PC-9 (cell line): ENCODE data around the gene PNP. TPM values are rescaled to one million over a fixed set of nuclear protein-coding genes. Genes with fewer than 3 reads are reported as not detected.

Experiments used
- BruUV-seq: library from RNA; stranded (reverse); fragments of 400-500 nt; replicated peaks from 2 replicates; lab custom pipeline; 2021; lab: Mats Ljungman, UMichigan
- CTCF ChIA-PET: fragments of 300-600 bp; sonication (Branson Sonifier 250); formaldehyde crosslinking; loops from one replicate; lab custom pipeline; 2022; ENCODE audit warnings: antibody characterized with exemption; lab: Charles Lee
- POLR2A ChIA-PET: fragments of 300-600 bp; sonication (Branson Sonifier 250); formaldehyde crosslinking; loops from one replicate; lab custom pipeline; 2022; ENCODE audit warnings: antibody characterized with exemption; ENCODE audit not compliant: unreplicated experiment; lab: Charles Lee
- DNase-seq, 2 experiments: peaks; one replicate each; pipeline versions ENCODE4 v3.0.0 to v3.0.0-alpha.2; 2015 to 2022; ENCODE audit warnings: mixed read lengths in 1 of 2
- H2AFZ ChIP-seq: fragments of 200-600 bp; sonication (generic); 2 replicates; pipeline ENCODE4 v1.8.1; 2017; ENCODE audit warnings: antibody characterized with exemption
- H3F3A ChIP-seq: fragments of 200-600 bp; sonication (generic); 2 replicates; pipeline ENCODE4 v1.8.1; 2017; ENCODE audit warnings: antibody characterized with exemption, mild to moderate bottlenecking, low read depth; ENCODE audit not compliant: insufficient read depth
- H3K27ac ChIP-seq: fragments of 200-600 bp; sonication (generic); 2 replicates; pipeline ENCODE4 v1.6.1; 2016; ENCODE audit warnings: mixed run types
- H3K27me3 ChIP-seq: fragments of 200-600 bp; sonication (generic); 2 replicates; pipeline ENCODE4 v1.6.1; 2016; ENCODE audit warnings: low read depth, mixed run types; ENCODE audit not compliant: insufficient read depth
- H3K36me3 ChIP-seq: fragments of 200-600 bp; sonication (generic); 2 replicates; pipeline ENCODE4 v1.6.1; 2016; ENCODE audit warnings: low read depth, mixed run types
- H3K4me1 ChIP-seq: fragments of 200-600 bp; sonication (generic); replicated peaks from 2 replicates; pipeline ENCODE4 v1.6.1; 2016; ENCODE audit warnings: mixed run types; ENCODE audit not compliant: insufficient read depth
- H3K4me2 ChIP-seq: fragments of 200-600 bp; sonication (generic); 2 replicates; pipeline ENCODE4 v1.6.1; 2017; ENCODE audit warnings: mixed run types
- H3K4me3 ChIP-seq: fragments of 200-600 bp; sonication (generic); 2 replicates; pipeline ENCODE4 v1.6.1; 2016; ENCODE audit warnings: mixed run types
- H3K79me2 ChIP-seq: fragments of 200-600 bp; sonication (generic); 2 replicates; pipeline ENCODE4 v1.6.1; 2017; ENCODE audit warnings: low read depth, mixed run types
- H3K9me2 ChIP-seq: fragments of 200-600 bp; sonication (generic); 2 replicates; pipeline ENCODE4 v1.8.1; 2017; ENCODE audit warnings: mild to moderate bottlenecking; ENCODE audit not compliant: insufficient read depth
- H3K9me3 ChIP-seq: fragments of 200-600 bp; sonication (generic); 2 replicates; pipeline ENCODE4 v1.8.1; 2016; ENCODE audit warnings: low read depth; ENCODE audit not compliant: insufficient read depth
- H4K20me1 ChIP-seq: fragments of 200-600 bp; sonication (generic); 2 replicates; pipeline ENCODE4 v1.8.1; 2017; ENCODE audit not compliant: insufficient read depth
- EZH2 ChIP-seq: fragments of 200-600 bp; sonication (generic); IDR thresholded peaks from 2 replicates; pipeline ENCODE4 v1.8.0; 2017; ENCODE audit warnings: antibody characterized with exemption, low read depth
- intact Hi-C: fragments of 100-400 bp; cut with micrococcal nuclease; formaldehyde crosslinking; loops from one replicate; pipeline ENCODE4 v1.10.0; 2022; ENCODE audit not compliant: unreplicated experiment
- total RNA-seq: library from RNA; stranded (reverse); gene quantifications from 2 replicates; pipeline ENCODE4 v1.2.3, GENCODE V29; 2021
- TF ChIP-seq, protein P1 (sequence below): fragments of 200-600 bp; sonication (generic); conservative IDR thresholded peaks from 2 replicates; pipeline ENCODE4 v1.6.1; 2017; ENCODE audit warnings: mixed run types, antibody characterized with exemption, mild to moderate bottlenecking, moderate library complexity

Gene PNP
- total RNA-seq, 1 experiment from 2014 or later: 26.9 TPM

GRCh38 chr14:20487396-20487725 lies 18.2 kb downstream of the PNP start:
- H3F3A ChIP-seq: no peaks in the 10 kb centered on the region
- H3K9me3 ChIP-seq: no peaks in the 10 kb centered on the region
- ChIA-PET CTCF (no interaction called here), POLR2A (interaction anchor here (0.8 kb wide), 1 partner anchor 187 kb away, joined by 6 read pairs; no protein-coding TSS in a partner anchor)
- H3K79me2 ChIP-seq: no peaks in the 10 kb centered on the region
- H2AFZ ChIP-seq: no peak overlapping the region
- H3K36me3 ChIP-seq: no peaks in the 10 kb centered on the region
- TF ChIP-seq, protein P1, sequence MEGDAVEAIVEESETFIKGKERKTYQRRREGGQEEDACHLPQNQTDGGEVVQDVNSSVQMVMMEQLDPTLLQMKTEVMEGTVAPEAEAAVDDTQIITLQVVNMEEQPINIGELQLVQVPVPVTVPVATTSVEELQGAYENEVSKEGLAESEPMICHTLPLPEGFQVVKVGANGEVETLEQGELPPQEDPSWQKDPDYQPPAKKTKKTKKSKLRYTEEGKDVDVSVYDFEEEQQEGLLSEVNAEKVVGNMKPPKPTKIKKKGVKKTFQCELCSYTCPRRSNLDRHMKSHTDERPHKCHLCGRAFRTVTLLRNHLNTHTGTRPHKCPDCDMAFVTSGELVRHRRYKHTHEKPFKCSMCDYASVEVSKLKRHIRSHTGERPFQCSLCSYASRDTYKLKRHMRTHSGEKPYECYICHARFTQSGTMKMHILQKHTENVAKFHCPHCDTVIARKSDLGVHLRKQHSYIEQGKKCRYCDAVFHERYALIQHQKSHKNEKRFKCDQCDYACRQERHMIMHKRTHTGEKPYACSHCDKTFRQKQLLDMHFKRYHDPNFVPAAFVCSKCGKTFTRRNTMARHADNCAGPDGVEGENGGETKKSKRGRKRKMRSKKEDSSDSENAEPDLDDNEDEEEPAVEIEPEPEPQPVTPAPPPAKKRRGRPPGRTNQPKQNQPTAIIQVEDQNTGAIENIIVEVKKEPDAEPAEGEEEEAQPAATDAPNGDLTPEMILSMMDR: no peak
- TF ChIP-seq EZH2: no peak
- peaks cover 12% of the 10 kb centered on the region for H3K4me1 ChIP-seq
- no peak overlapping the region for H3K27ac ChIP-seq
- no peak overlapping the region for H3K4me3 ChIP-seq
- H3K9me2 ChIP-seq: no peaks in the 10 kb centered on the region
- no TSS peak for BruUV-seq
- no peaks in the 10 kb centered on the region for H4K20me1 ChIP-seq
- intact Hi-C loops: no loop called here
- DNase-seq: no peak
- no peak overlapping the region for H3K4me2 ChIP-seq
- H3K27me3 ChIP-seq: no peaks in the 10 kb centered on the region

- ChIA-PET POLR2A (no interaction called here), CTCF (no interaction called here)
- Histone ChIP-seq H3K27me3 (no peaks in the 10 kb centered on the region), H3K4me3 (no peak overlapping the region), H3K36me3 (no peaks in the 10 kb centered on the region), H3K9me2 (no peaks in the 10 kb centered on the region), H3K79me2 (no peaks in the 10 kb centered on the region), H4K20me1 (no peaks in the 10 kb centered on the region), H3F3A (peaks cover under 1% of the 10 kb centered on the region; the same call in 1 of the 2 replicates), H3K9me3 (no peaks in the 10 kb centered on the region), H3K27ac (no peak overlapping the region), H3K4me2 (peak overlapping the region; percentile 40; the same call in 1 of the 2 replicates), H3K4me1 (peaks cover 12% of the 10 kb centered on the region), H2AFZ (no peak overlapping the region)
- TF ChIP-seq, protein P1: no peak
- TF ChIP-seq EZH2: no peak
- peak; percentile 11 to 45 for DNase-seq
- no TSS peak for BruUV-seq
- intact Hi-C loops: no loop called here
Observed at GRCh38 chr14:20489093-20489994, 20.1 kb downstream of the PNP start.

GRCh38 chr14:20490563-20490962 lies 21.4 kb downstream of the PNP start:
- H2AFZ ChIP-seq: no peak overlapping the region
- no peak for TF ChIP-seq EZH2
- TF ChIP-seq, protein P1: no peak
- no peak for DNase-seq
- no peak overlapping the region for H3K4me3 ChIP-seq
- CTCF ChIA-PET: no interaction called here
- no peaks in the 10 kb centered on the region for H3K9me3 ChIP-seq
- no TSS peak for BruUV-seq
- H4K20me1 ChIP-seq: no peaks in the 10 kb centered on the region
- intact Hi-C loops: no loop called here
- H3F3A ChIP-seq: peaks cover 13% of the 10 kb centered on the region; the same call in 1 of the 2 replicates
- no peaks in the 10 kb centered on the region for H3K36me3 ChIP-seq
- no peaks in the 10 kb centered on the region for H3K27me3 ChIP-seq
- H3K9me2 ChIP-seq: no peaks in the 10 kb centered on the region
- H3K27ac ChIP-seq: no peak overlapping the region
- H3K4me1 ChIP-seq: peaks cover 15% of the 10 kb centered on the region
- H3K4me2 ChIP-seq: no peak overlapping the region
- POLR2A ChIA-PET: no interaction called here
- no peaks in the 10 kb centered on the region for H3K79me2 ChIP-seq
